AG09319 (cell line): ENCODE data around the gene MEGF9.

Source experiments
- DNase-seq: peaks from one replicate; pipeline ENCODE4 v3.0.0-alpha.2; 2010; ENCODE audit warnings: low read depth; ENCODE audit errors: extremely low read depth
- CTCF ChIP-seq: IDR thresholded peaks from 2 replicates; pipeline ENCODE4 v1.5.1; 2011; ENCODE audit warnings: low read depth, mild to moderate bottlenecking, inconsistent platforms, low read length, moderate library complexity

MEGF9 gene

GRCh38 chr9:120625222-120625621 is 89.0 kb downstream of the MEGF9 start:
- no peak for TF ChIP-seq CTCF
- no peak for DNase-seq

- no peak for DNase-seq
- no peak for TF ChIP-seq CTCF
These were observed 91.5 kb downstream of the MEGF9 start for GRCh38 chr9:120622790-120623189.

GRCh38 chr9:120621941-120622340 is 92.3 kb downstream of the MEGF9 start:
- DNase-seq, result no peak
- no peak for TF ChIP-seq CTCF

GRCh38 chr9:120619751-120620655 is 94.3 kb downstream of the MEGF9 start:
- DNase-seq, result peak; percentile 39
- peak; percentile 77 for TF ChIP-seq CTCF

- TF ChIP-seq CTCF, result no peak
- no peak for DNase-seq
These were observed 97.0 kb downstream of the MEGF9 start for GRCh38 chr9:120616966-120617935.

GRCh38 chr9:120612218-120612617 is 102.1 kb downstream of the MEGF9 start:
- DNase-seq, result no peak
- peak; percentile 17; the same call in 1 of the 2 replicates for TF ChIP-seq CTCF
